Small intestine (tissue), 7 donors: ENCODE data around the gene NUP43. TPM values are rescaled to one million over a fixed set of nuclear protein-coding genes. Genes with fewer than 3 reads are reported as not detected.

Experiments
- DNase-seq, 2 donors: peaks; one replicate each; pipeline versions ENCODE4 v3.0.0 to v3.0.0-alpha.2; 2013
- FAIRE-seq: peaks from 2 replicates; lab custom pipeline; 2012; peaks lifted over from hg19 to GRCh38; lab: Jason Lieb, UNC
- H3K27ac ChIP-seq, 3 donors: one replicate each; pipeline ENCODE4 v1.5.1; 2013; ENCODE audit warnings: low read length in 2 of 3, mild to moderate bottlenecking in 2 of 3, control low read depth in 1 of 3, inconsistent platforms in 1 of 3, low read depth in 1 of 3, moderate library complexity in 1 of 3
- H3K27me3 ChIP-seq, 3 donors: one replicate each; pipeline ENCODE4 v1.6.1; 2013; ENCODE audit warnings: low read length in 3 of 3, inconsistent platforms in 1 of 3; ENCODE audit not compliant: control insufficient read depth in 3 of 3, insufficient read depth in 3 of 3
- H3K36me3 ChIP-seq, 3 donors: one replicate each; pipeline ENCODE4 v1.6.1; 2013; ENCODE audit warnings: low read length in 3 of 3, inconsistent platforms in 1 of 3, low read depth in 1 of 3, mild to moderate bottlenecking in 1 of 3, moderate library complexity in 1 of 3; ENCODE audit not compliant: control insufficient read depth in 3 of 3, insufficient read depth in 2 of 3
- H3K4me1 ChIP-seq, 3 donors: one replicate each; pipeline ENCODE4 v1.6.1; 2013; ENCODE audit warnings: low read length in 2 of 3, inconsistent platforms in 1 of 3, low read depth in 1 of 3, mild to moderate bottlenecking in 1 of 3, moderate library complexity in 1 of 3; ENCODE audit not compliant: control insufficient read depth in 3 of 3, insufficient read depth in 2 of 3
- H3K4me3 ChIP-seq, 3 donors: one replicate each; pipeline ENCODE4 v1.5.1; 2013; ENCODE audit warnings: low read length in 3 of 3, control low read depth in 1 of 3, inconsistent platforms in 1 of 3, low read depth in 1 of 3, mild to moderate bottlenecking in 1 of 3, moderate library complexity in 1 of 3
- H3K9me3 ChIP-seq, 2 donors: one replicate each; pipeline ENCODE4 v1.6.1; 2013; ENCODE audit warnings: low read depth in 1 of 2, low read length in 1 of 2; ENCODE audit not compliant: control insufficient read depth in 2 of 2, insufficient read depth in 1 of 2
- WGBS, 3 donors: extraction: QIAGEN DNeasy Blood & Tissue Kit; methylation state at CpG; one replicate each; pipeline ENCODE4 v1.1.7; 2013; 5-methylcytosine and 5-hydroxymethylcytosine counted together
- polyA plus RNA-seq, 4 donors: library from polyadenylated mRNA; stranded (reverse) in 3 of 4; unstranded in 1 of 4; fragments of 200-250 nt in 3 of 4; fragments of 120-200 nt in 1 of 4; gene quantifications; one replicate each; pipeline versions ENCODE4 v1.2.1 to v1.2.3, GENCODE V29; 2013
- donor health status: healthy with polysubstance abuse.
- donor health status: control.
- donor health status: control.
- donor health status: Bipolar disorder and iron deficiency.
- donor health status: healthy.

NUP43 gene
- polyA plus RNA-seq, 4 donors = 2.7 to 28.9 (median 7.9) TPM

GRCh38 chr6:149723262-149723661 lies 23.1 kb downstream of the NUP43 start:
- FAIRE-seq (no peak), DNase-seq (no peak)
- Histone ChIP-seq H3K36me3 (peaks cover 0 to 7% (median 2%) of the 10 kb centered on the region in 3 donors), H3K4me3 (no peak overlapping the region), H3K27me3 (no peaks in the 10 kb centered on the region), H3K9me3 (no peaks in the 10 kb centered on the region), H3K4me1 (peaks cover 0 to 12% (median 0%) of the 10 kb centered on the region in 3 donors), H3K27ac (peak overlapping the region in 1 of 3 donors; percentile 15)
- 91 to 95% (median 91%) methylated on average over 4 of the region's 4 CpGs for WGBS, 3 donors

- Histone ChIP-seq H3K36me3 (peaks cover 0 to 6% (median 0%) of the 10 kb centered on the region in 3 donors), H3K4me3 (no peak overlapping the region), H3K27ac (no peak overlapping the region), H3K4me1 (peaks cover 0 to 5% (median 0%) of the 10 kb centered on the region in 3 donors), H3K9me3 (no peaks in the 10 kb centered on the region), H3K27me3 (no peaks in the 10 kb centered on the region)
- WGBS, 3 donors = 94 to 97% (median 96%) methylated on average over 3 of the region's 3 CpGs
- FAIRE-seq (no peak), DNase-seq (no peak)
Measured at GRCh38 chr6:149719531-149719930, 26.8 kb downstream of the NUP43 start.

GRCh38 chr6:149717588-149718458 lies 28.5 kb downstream of the NUP43 start, which contains the start of gene LATS1:
Gene LATS1 (minus strand): TSS chr6:149718101. CDS start chr6:149702126, 15,975 bp downstream.
- FAIRE-seq (no peak), DNase-seq (peak; percentile 77 to 95)
- Histone ChIP-seq H3K27ac (peak within 1 kb of the TSS; percentile 96 to 99 (median 97)), H3K4me3 (peak within 1 kb of the TSS; percentile 80 to 91 (median 89)), H3K27me3 (no peaks in the 10 kb centered on the region), H3K36me3 (peaks cover 0 to 5% (median 0%) of the 10 kb centered on the region in 3 donors), H3K9me3 (no peaks in the 10 kb centered on the region), H3K4me1 (peaks cover 0 to 5% (median 0%) of the 10 kb centered on the region in 3 donors)
- 0% methylated on average over 63 to 82 of the region's 82 CpGs for WGBS, 3 donors

GRCh38 chr6:149717255-149717587 lies 29.1 kb downstream of the NUP43 start:
- no peaks in the 10 kb centered on the region for H3K27me3 ChIP-seq
- peak overlapping the region; percentile 96 to 99 (median 97) for H3K27ac ChIP-seq
- peaks cover 0 to 5% (median 0%) of the 10 kb centered on the region in 3 donors for H3K4me1 ChIP-seq
- WGBS, 3 donors = 0 to 1% (median 0%) methylated on average over 8 to 9 of the region's 9 CpGs
- DNase-seq (no peak), FAIRE-seq (no peak)
- no peaks in the 10 kb centered on the region for H3K9me3 ChIP-seq
- peak overlapping the region; percentile 80 to 91 (median 89) for H3K4me3 ChIP-seq
- peaks cover 0 to 10% (median 0%) of the 10 kb centered on the region in 3 donors for H3K36me3 ChIP-seq

- no peaks in the 10 kb centered on the region for H3K27me3 ChIP-seq
- H3K4me1 ChIP-seq = peaks cover 0 to 5% (median 0%) of the 10 kb centered on the region in 3 donors
- peak overlapping the region in 2 of 3 donors; percentile 6 to 20 for H3K27ac ChIP-seq
- H3K4me3 ChIP-seq = peak overlapping the region in 2 of 3 donors; percentile 34 to 44
- H3K36me3 ChIP-seq = peaks cover 0 to 10% (median 0%) of the 10 kb centered on the region in 3 donors
- DNase-seq (peak; percentile 23 to 31), FAIRE-seq (no peak)
- no peaks in the 10 kb centered on the region for H3K9me3 ChIP-seq
- 2 to 5% (median 3%) methylated on average over 8 of the region's 8 CpGs for WGBS, 3 donors
Measured at GRCh38 chr6:149716181-149716963, 30.0 kb downstream of the NUP43 start.

GRCh38 chr6:149714442-149714841 lies 31.9 kb downstream of the NUP43 start:
- Histone ChIP-seq H3K36me3 (peaks cover 0 to 10% (median 0%) of the 10 kb centered on the region in 3 donors), H3K27ac (no peak overlapping the region), H3K4me1 (peaks cover 0 to 5% (median 2%) of the 10 kb centered on the region in 3 donors), H3K9me3 (no peaks in the 10 kb centered on the region), H3K27me3 (no peaks in the 10 kb centered on the region), H3K4me3 (no peak overlapping the region)
- DNase-seq (no peak), FAIRE-seq (no peak)
- 86 to 93% (median 92%) methylated on average over 1 of the region's 1 CpG for WGBS, 3 donors

GRCh38 chr6:149711711-149712110 lies 34.6 kb downstream of the NUP43 start:
- H3K27ac ChIP-seq = no peak overlapping the region
- H3K36me3 ChIP-seq = peaks cover 0 to 10% (median 0%) of the 10 kb centered on the region in 3 donors
- FAIRE-seq = no peak
- DNase-seq = no peak
- H3K4me1 ChIP-seq = peaks cover 5 to 8% (median 6%) of the 10 kb centered on the region in 3 donors
- no peaks in the 10 kb centered on the region for H3K9me3 ChIP-seq
- H3K27me3 ChIP-seq = no peaks in the 10 kb centered on the region
- 93 to 99% (median 98%) methylated on average over 5 of the region's 5 CpGs for WGBS, 3 donors
- no peak overlapping the region for H3K4me3 ChIP-seq

- H3K27ac ChIP-seq = no peak overlapping the region
- H3K4me1 ChIP-seq = no peaks in the 10 kb centered on the region
- peaks cover 0 to 27% (median 2%) of the 10 kb centered on the region in 3 donors for H3K36me3 ChIP-seq
- DNase-seq (no peak), FAIRE-seq (no peak)
- 70 to 92% (median 86%) methylated on average over 7 of the region's 7 CpGs for WGBS, 3 donors
- no peak overlapping the region for H3K4me3 ChIP-seq
- no peaks in the 10 kb centered on the region for H3K27me3 ChIP-seq
- no peaks in the 10 kb centered on the region for H3K9me3 ChIP-seq
Measured at GRCh38 chr6:149701714-149702113, 44.6 kb downstream of the NUP43 start.
